Heart left ventricle (tissue), 16 donors: ENCODE data around the gene TBC1D8. TPM values are rescaled to one million over a fixed set of nuclear protein-coding genes. Genes with fewer than 3 reads are reported as not detected.
"Not testable (repeated sequence)": the region's sequence is repeated elsewhere in the genome, so short reads cannot be mapped to it uniquely, and the experiment has no call there.

Source experiments
- ATAC-seq, 4 donors: fragments of 200-7000 bp; cut with Tn5 transposase; one replicate each; pipeline ENCODE4 v1.9.1; 2020 to 2022; ENCODE audit warnings: moderate library complexity in 4 of 4, mild to moderate bottlenecking in 3 of 4, moderate number of reproducible peaks in 1 of 4
- DNase-seq, 5 donors: peaks; one replicate each; pipeline ENCODE4 v3.0.0-alpha.2; 2020
- H3K27ac ChIP-seq, 12 donors: fragments of 200-600 bp; sonication (generic) in 4 of 12; one replicate each; pipeline versions ENCODE4 v1.5.0 to v1.8.0; 2016 to 2022; ENCODE audit warnings: mild to moderate bottlenecking in 2 of 12
- H3K27me3 ChIP-seq, 9 donors: fragments of 200-600 bp; sonication (generic) in 2 of 9; one replicate each; pipeline versions ENCODE4 v1.5.1 to v1.8.0; 2016 to 2022; ENCODE audit warnings: mild to moderate bottlenecking in 3 of 9
- H3K36me3 ChIP-seq, 9 donors: fragments of 200-600 bp; sonication (generic) in 2 of 9; one replicate each; pipeline versions ENCODE4 v1.5.0 to v1.8.0; 2018 to 2022; ENCODE audit warnings: mild to moderate bottlenecking in 2 of 9
- H3K4me1 ChIP-seq, 12 donors: fragments of 200-600 bp; sonication (generic) in 4 of 12; one replicate each; pipeline versions ENCODE4 v1.5.0 to v1.8.0; 2016 to 2022; ENCODE audit warnings: mild to moderate bottlenecking in 3 of 12
- H3K4me3 ChIP-seq, 12 donors: fragments of 200-600 bp; sonication (generic) in 4 of 12; one replicate each; pipeline versions ENCODE4 v1.5.0 to v1.8.0; 2017 to 2022; ENCODE audit warnings: mild to moderate bottlenecking in 9 of 12, moderate library complexity in 4 of 12
- H3K9me3 ChIP-seq, 12 donors: fragments of 200-600 bp; sonication (generic) in 4 of 12; one replicate each; pipeline versions ENCODE4 v1.5.0 to v1.8.0; 2016 to 2022; ENCODE audit warnings: mild to moderate bottlenecking in 1 of 12
- POLR2A ChIP-seq, 2 donors: fragments of 450-650 bp; IDR thresholded peaks; one replicate each; pipeline ENCODE4 v1.6.1; 2017; ENCODE audit warnings: antibody characterized with exemption in 2 of 2, mild to moderate bottlenecking in 2 of 2, moderate library complexity in 2 of 2
- WGBS, 4 donors: extraction: QIAGEN DNeasy Blood & Tissue Kit in 2 of 4; methylation state at CpG; one replicate each; pipeline versions ENCODE4 v1.1.5 to v1.1.7; 2013 to 2018; 5-methylcytosine and 5-hydroxymethylcytosine counted together
- intact Hi-C, 10 donors: fragments of 100-400 bp; cut with DNase I; formaldehyde crosslinking; loops; one replicate each; pipeline versions ENCODE4 v1.11.1 to v1.14.2; 2022
- polyA plus RNA-seq, 2 donors: library from polyadenylated mRNA; stranded (reverse); fragments of 200-250 nt; gene quantifications; one replicate each; pipeline ENCODE4 v1.2.3, GENCODE V29; 2013
- total RNA-seq, 9 donors: library from RNA; depleted of rRNA in 2 of 9; stranded (reverse); fragments of >200 nt in 2 of 9; fragmentation: NEBNext Ultra II Directional in 3 of 9; extraction: Animal tissue kit (Norgen Biotek cat#: 25700) in 3 of 9; gene quantifications; one replicate each; pipeline versions ENCODE4 v1.1.0 to v1.2.4, GENCODE V29; 2016 to 2023
- TF ChIP-seq, protein P1 (sequence below), 12 donors: fragments of 200-600 bp; sonication (generic) in 4 of 12; IDR thresholded peaks; one replicate each; pipeline versions ENCODE4 v1.5.0 to v1.8.0; 2018 to 2022; ENCODE audit warnings: antibody characterized with exemption in 12 of 12, mild to moderate bottlenecking in 5 of 12
- donor health status: ischemic (EF 13 %, LVEDD 7.1; RV severe dilation, severe dysfunction).
- donor health status: healthy with polysubstance abuse.
- donor health status: DM: no; HTN: yes; CAD: no.
- donor health status: DM: no; HTN: no; CAD: no.
- donor health status: ischemic (EF 25% LVEDD 6.9; RV normal size, moderate dysfunction).
- donor health status: ischemic (EF 25% LVEDD 5.7; RV mildly dilated, moderate dysfunction).
- donor health status: healthy.
- donor health status: DM: yes; HTN: yes; CAD: no.
- donor health status: ischemic (EF 35%, LVEDD 5.7; RV mildly dilated, moderate dysfunction).
- donor health status: nonischemic (EF 11% LVEDD 7.7; RV severe dilation, severe dysfunction).
- donor health status: DM: yes; HTN: yes; CAD: no.
- donor health status: PGD.
- donor health status: ischemic (EF 29% LVEDD 5.4; RV normal size, mild dysfunction).
- donor health status: nonischemic (EF 23%, LVEDD 6.1; RV moderate dilation, normal function).

Gene TBC1D8
- total and polyA plus RNA-seq, 11 donors: 30.1 to 61.7 (median 42.9) TPM

DNA sequence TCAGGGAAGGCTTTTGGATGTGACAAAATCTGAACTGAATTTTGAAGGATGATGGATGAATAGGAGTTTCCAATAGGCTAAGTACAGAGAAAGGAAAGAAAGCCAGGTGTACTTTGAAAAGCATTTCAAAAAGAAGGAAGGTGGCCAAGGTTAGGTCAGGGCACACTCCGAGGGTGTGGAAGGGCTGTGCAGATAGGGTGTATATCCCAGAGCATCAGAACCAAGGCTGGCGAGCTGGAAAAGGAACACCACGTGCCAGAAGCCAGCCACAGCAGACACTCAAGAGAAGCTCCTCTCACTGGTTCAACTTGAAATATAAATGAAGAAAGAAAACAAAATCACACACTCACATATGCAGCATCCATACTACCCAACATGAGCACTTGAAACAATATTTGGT is 98.1 kb downstream of the TBC1D8 start:
- H3K36me3 ChIP-seq: peaks cover 0 to 81% (median 59%) of the 10 kb centered on the region in 9 donors
- intact Hi-C loops: no loop called here

DNA sequence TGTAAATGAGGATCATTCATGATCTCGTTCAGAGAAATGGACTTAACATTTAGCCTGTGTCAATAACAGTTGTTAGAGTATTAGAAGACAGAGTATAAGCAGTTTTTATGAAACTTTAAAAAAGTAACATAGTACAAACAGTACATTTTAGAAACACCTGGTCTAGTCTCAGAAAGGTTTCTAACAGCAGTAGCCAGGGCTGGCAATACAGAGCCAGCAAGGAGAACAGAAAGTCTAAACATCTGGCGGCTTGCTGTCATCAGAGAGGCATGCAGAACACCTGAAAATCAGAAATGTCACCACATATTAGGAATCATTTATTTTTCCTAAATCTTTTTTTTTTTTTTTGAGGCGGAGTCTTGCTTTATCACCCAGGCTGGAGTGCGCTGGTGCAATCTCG is 99.0 kb downstream of the TBC1D8 start:
- Histone ChIP-seq H3K4me3 (no peak overlapping the region), H3K4me1 (peaks cover 0 to 21% (median 10%) of the 10 kb centered on the region in 12 donors), H3K9me3 (no peaks in the 10 kb centered on the region), H3K27me3 (no peaks in the 10 kb centered on the region), H3K36me3 (peaks cover 0 to 79% (median 55%) of the 10 kb centered on the region in 9 donors), H3K27ac (no peak overlapping the region)
- DNase-seq (no peak), ATAC-seq (no peak)
- no peak for TF ChIP-seq POLR2A (IDR thresholded peaks at IDR 0.05)
- TF ChIP-seq, protein P1, sequence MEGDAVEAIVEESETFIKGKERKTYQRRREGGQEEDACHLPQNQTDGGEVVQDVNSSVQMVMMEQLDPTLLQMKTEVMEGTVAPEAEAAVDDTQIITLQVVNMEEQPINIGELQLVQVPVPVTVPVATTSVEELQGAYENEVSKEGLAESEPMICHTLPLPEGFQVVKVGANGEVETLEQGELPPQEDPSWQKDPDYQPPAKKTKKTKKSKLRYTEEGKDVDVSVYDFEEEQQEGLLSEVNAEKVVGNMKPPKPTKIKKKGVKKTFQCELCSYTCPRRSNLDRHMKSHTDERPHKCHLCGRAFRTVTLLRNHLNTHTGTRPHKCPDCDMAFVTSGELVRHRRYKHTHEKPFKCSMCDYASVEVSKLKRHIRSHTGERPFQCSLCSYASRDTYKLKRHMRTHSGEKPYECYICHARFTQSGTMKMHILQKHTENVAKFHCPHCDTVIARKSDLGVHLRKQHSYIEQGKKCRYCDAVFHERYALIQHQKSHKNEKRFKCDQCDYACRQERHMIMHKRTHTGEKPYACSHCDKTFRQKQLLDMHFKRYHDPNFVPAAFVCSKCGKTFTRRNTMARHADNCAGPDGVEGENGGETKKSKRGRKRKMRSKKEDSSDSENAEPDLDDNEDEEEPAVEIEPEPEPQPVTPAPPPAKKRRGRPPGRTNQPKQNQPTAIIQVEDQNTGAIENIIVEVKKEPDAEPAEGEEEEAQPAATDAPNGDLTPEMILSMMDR (IDR thresholded peaks at IDR 0.05): no peak
- intact Hi-C loops: no loop called here
- 86 to 98% (median 95%) methylated on average over 5 of the region's 5 CpGs for WGBS, 4 donors

More for the DNA sequence above, 98.1 kb downstream of the TBC1D8 start:
- H3K27ac ChIP-seq: peak overlapping the region in 1 of 12 donors; percentile 7
- ATAC-seq (peak in 2 of 4 donors; percentile 49 to 62), DNase-seq (no peak)
- no peak overlapping the region for H3K4me3 ChIP-seq
- H3K4me1 ChIP-seq: peaks cover 0 to 15% (median under 1%) of the 10 kb centered on the region in 12 donors
- H3K9me3 ChIP-seq: no peaks in the 10 kb centered on the region
- no peaks in the 10 kb centered on the region for H3K27me3 ChIP-seq
- TF ChIP-seq, protein P1 (IDR thresholded peaks at IDR 0.05): no peak
- TF ChIP-seq POLR2A (IDR thresholded peaks at IDR 0.05): no peak
- 50 to 64% (median 57%) methylated on average over 3 of the region's 3 CpGs for WGBS, 4 donors

DNA sequence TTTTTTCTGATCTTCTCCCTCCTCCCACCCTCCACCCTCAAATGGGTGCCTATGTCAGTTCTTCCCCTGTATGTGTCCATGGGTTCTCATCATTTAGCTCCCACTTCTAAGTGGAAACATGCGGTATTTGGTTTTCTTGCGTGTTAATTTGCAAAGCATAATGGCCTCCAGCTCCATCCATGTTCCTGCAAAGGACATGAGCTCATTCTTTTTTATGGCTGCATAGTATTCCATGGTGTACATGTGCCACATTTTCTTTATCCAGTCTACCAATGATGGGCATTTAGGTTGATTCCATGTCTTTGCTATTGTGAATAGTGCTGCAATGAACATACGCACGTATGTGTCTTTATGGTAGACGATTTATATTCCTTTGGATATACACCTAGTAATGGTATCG is 100.3 kb downstream of the TBC1D8 start:
- H3K9me3 ChIP-seq, H3K27ac ChIP-seq, intact Hi-C loops, H3K27me3 ChIP-seq, H3K4me3 ChIP-seq, ATAC-seq, DNase-seq: not testable (repeated sequence)
- peaks cover 0 to 69% (median 50%) of the 10 kb centered on the region in 9 donors for H3K36me3 ChIP-seq
- peaks cover 0 to 27% (median 12%) of the 10 kb centered on the region in 12 donors for H3K4me1 ChIP-seq
- WGBS, 4 donors: 96 to 99% (median 97%) methylated on average over 6 of the region's 6 CpGs

DNA sequence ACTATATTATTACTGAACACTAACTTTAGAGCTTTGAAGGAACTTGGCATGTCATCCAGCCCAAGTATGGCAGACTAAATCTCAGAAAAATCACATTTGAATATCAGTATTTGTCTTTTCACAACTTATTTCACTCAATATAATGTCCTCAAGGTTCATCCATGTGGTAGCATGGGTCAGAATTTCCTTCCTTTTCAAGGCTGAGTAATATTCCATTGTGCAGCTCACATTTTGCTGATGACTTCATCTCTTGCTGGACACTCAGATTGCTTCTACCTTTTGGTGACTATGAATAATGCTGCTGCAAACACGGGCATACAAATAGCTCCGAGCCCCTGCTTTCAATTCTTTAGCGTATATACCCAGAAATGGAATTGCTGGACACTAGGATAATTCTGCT is 102.4 kb downstream of the TBC1D8 start:
- DNase-seq (no peak), ATAC-seq (no peak)
- intact Hi-C loops: loop anchor here in 2 of 10 donors (5.0 to 10.0 kb wide), 2 partner anchors 54 to 56 kb away; no protein-coding TSS in a partner anchor
- WGBS, 4 donors: 66 to 97% (median 88%) methylated on average over 3 of the region's 3 CpGs
- Histone ChIP-seq H3K4me3 (no peak overlapping the region), H3K4me1 (peaks cover 0 to 27% (median 12%) of the 10 kb centered on the region in 12 donors), H3K36me3 (peaks cover 0 to 60% (median 44%) of the 10 kb centered on the region in 9 donors), H3K27me3 (no peaks in the 10 kb centered on the region), H3K27ac (no peak overlapping the region), H3K9me3 (no peaks in the 10 kb centered on the region)
- TF ChIP-seq POLR2A (IDR thresholded peaks at IDR 0.05): no peak
- TF ChIP-seq, protein P1 (IDR thresholded peaks at IDR 0.05): no peak

DNA sequence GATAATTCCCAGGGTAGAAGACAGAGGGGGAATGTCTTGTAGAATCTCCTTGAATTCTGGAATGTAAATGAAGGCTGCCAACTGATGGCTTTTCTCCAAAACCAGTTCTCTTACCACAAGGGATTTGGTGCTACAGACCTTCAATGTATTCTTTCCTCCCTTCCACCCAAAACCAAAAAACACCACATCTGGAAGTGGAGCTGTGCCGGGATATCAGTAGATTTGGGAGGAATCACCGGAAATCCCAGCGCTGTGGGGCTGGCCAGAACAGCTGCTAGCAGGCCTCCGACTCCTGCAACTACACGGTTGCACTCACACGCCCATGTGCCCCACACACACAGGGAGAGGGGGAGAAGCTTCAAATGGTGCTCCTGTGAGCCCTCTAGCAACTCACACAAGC is 103.4 kb downstream of the TBC1D8 start:
- TF ChIP-seq, protein P1 (IDR thresholded peaks at IDR 0.05): no peak
- TF ChIP-seq POLR2A (IDR thresholded peaks at IDR 0.05): no peak
- DNase-seq (peak in 3 of 5 donors; percentile 47 to 74 (median 58)), ATAC-seq (peak in 3 of 4 donors; percentile 67 to 75 (median 71))
- intact Hi-C loops: loop anchor here in 2 of 10 donors (5.0 to 10.0 kb wide), 2 partner anchors 55 to 57 kb away; no protein-coding TSS in a partner anchor
- H3K36me3 ChIP-seq: peaks cover 0 to 50% (median 35%) of the 10 kb centered on the region in 9 donors
- 68 to 85% (median 78%) methylated on average over 6 of the region's 6 CpGs for WGBS, 4 donors
- H3K27ac ChIP-seq: peak overlapping the region in 6 of 12 donors; percentile 15 to 49 (median 38)
- H3K4me3 ChIP-seq: no peak overlapping the region
- H3K27me3 ChIP-seq: no peaks in the 10 kb centered on the region
- H3K9me3 ChIP-seq: no peaks in the 10 kb centered on the region
- peaks cover 0 to 22% (median 12%) of the 10 kb centered on the region in 12 donors for H3K4me1 ChIP-seq
